LNCAP (cell line): ENCODE measurements around the gene TERB1.

Experiments
- CTCF ChIP-seq: fragments of 450-650 bp; IDR thresholded peaks from 2 replicates; pipeline ENCODE4 v1.5.1; 2017; ENCODE audit warnings: mild to moderate bottlenecking

The TERB1 gene

GRCh38 chr16:66801320-66802105, at the start of gene TERB1:
Gene TERB1 (minus strand): TSS chr16:66801584. CDS start chr16:66796798, 4,786 bp downstream.
- no peak for TF ChIP-seq CTCF

GRCh38 chr16:66850115-66850815, 48.9 kb upstream of the TERB1 start:
- TF ChIP-seq CTCF = no peak

- no peak for TF ChIP-seq CTCF
Observed at GRCh38 chr16:66849549-66849948, 48.2 kb upstream of the TERB1 start.

- no peak for TF ChIP-seq CTCF
Observed at GRCh38 chr16:66849021-66849420, 47.6 kb upstream of the TERB1 start.

GRCh38 chr16:66848172-66848571, 46.8 kb upstream of the TERB1 start:
- TF ChIP-seq CTCF = no peak

GRCh38 chr16:66847533-66848067, 46.2 kb upstream of the TERB1 start:
- TF ChIP-seq CTCF = no peak

- no peak for TF ChIP-seq CTCF
Observed at GRCh38 chr16:66846831-66847230, 45.4 kb upstream of the TERB1 start.
